H1 (cell line): ENCODE data around the gene EIF2B2. TPM values are rescaled to one million over a fixed set of nuclear protein-coding genes. Genes with fewer than 3 reads are reported as not detected.

Source experiments
- CTCF ChIA-PET: fragments of 300-600 bp; sonication (Branson Sonifier 250); formaldehyde crosslinking; loops from one replicate; lab custom pipeline; 2021; ENCODE audit not compliant: partially characterized antibody; lab: Charles Lee
- POLR2A ChIA-PET: fragments of 300-600 bp; sonication (Branson Sonifier 250); formaldehyde crosslinking; loops from one replicate; lab custom pipeline; 2021; ENCODE audit warnings: inconsistent platforms; ENCODE audit not compliant: partially characterized antibody; lab: Charles Lee
- DNase-seq, 2 experiments: peaks; one replicate each; pipeline versions ENCODE4 v3.0.0 to v3.0.0-alpha.2; 2010 to 2022; ENCODE audit warnings: low spot score in 2 of 2, low read depth in 1 of 2, mixed read lengths in 1 of 2
- FAIRE-seq: peaks from 2 replicates; lab custom pipeline; 2011; peaks lifted over from hg19 to GRCh38; lab: Jason Lieb, UNC
- H2AFZ ChIP-seq: 2 replicates; pipeline ENCODE4 v1.8.1; 2012; ENCODE audit warnings: low read length, inconsistent platforms
- H2AK5ac ChIP-seq: 2 replicates; pipeline ENCODE4 v1.6.1; 2013; ENCODE audit warnings: low read depth, low read length
- H2BK120ac ChIP-seq: replicated peaks from 2 replicates; pipeline ENCODE3; 2013; ENCODE audit warnings: low read depth, low read length, inconsistent platforms
- H2BK12ac ChIP-seq: 2 replicates; pipeline ENCODE4 v1.6.1; 2013; ENCODE audit warnings: low read depth, low read length
- H2BK15ac ChIP-seq: 2 replicates; pipeline ENCODE4 v1.6.1; 2013; ENCODE audit warnings: low read length
- H2BK20ac ChIP-seq: 2 replicates; pipeline ENCODE4 v1.6.1; 2013; ENCODE audit warnings: low read length
- H2BK5ac ChIP-seq: 2 replicates; pipeline ENCODE4 v1.6.1; 2013; ENCODE audit warnings: low read depth, low read length
- H3K14ac ChIP-seq: 2 replicates; pipeline ENCODE4 v1.6.1; 2013; ENCODE audit warnings: inconsistent platforms; ENCODE audit not compliant: insufficient read length
- H3K18ac ChIP-seq: 2 replicates; pipeline ENCODE4 v1.6.1; 2013; ENCODE audit warnings: low read length; ENCODE audit errors: extremely low read depth
- H3K23ac ChIP-seq: 2 replicates; pipeline ENCODE4 v1.6.1; 2013; ENCODE audit warnings: inconsistent platforms; ENCODE audit not compliant: insufficient read length
- H3K23me2 ChIP-seq: 2 replicates; pipeline ENCODE4 v1.6.1; 2013; ENCODE audit warnings: low read depth, low read length
- H3K27ac ChIP-seq: 2 replicates; pipeline ENCODE4 v1.6.1; 2011; ENCODE audit warnings: low read depth, low read length, inconsistent platforms
- H3K27me3 ChIP-seq, 4 experiments: replicated peaks in 1 of 4; 1 replicate in 1 of 4; 2 replicates in 3 of 4; pipeline versions ENCODE4 v1.6.1 to v1.8.1; 2011 to 2013; ENCODE audit warnings: low read length in 3 of 4, mild to moderate bottlenecking in 3 of 4, inconsistent platforms in 2 of 4, mixed read lengths in 2 of 4, moderate library complexity in 1 of 4; ENCODE audit not compliant: control insufficient read depth in 3 of 4, insufficient read depth in 3 of 4; ENCODE audit errors: extremely low read depth in 1 of 4
- H3K36me3 ChIP-seq, 4 experiments: 2 replicates each; pipeline versions ENCODE4 v1.6.1 to v1.8.1; 2011 to 2013; ENCODE audit warnings: mild to moderate bottlenecking in 4 of 4, low read length in 3 of 4, moderate library complexity in 2 of 4, control low read depth in 1 of 4, inconsistent platforms in 1 of 4; ENCODE audit not compliant: insufficient read depth in 4 of 4, control insufficient read depth in 2 of 4
- H3K4ac ChIP-seq: replicated peaks from 2 replicates; pipeline ENCODE3; 2013; ENCODE audit warnings: low read length, low read depth, mixed read lengths, inconsistent platforms; ENCODE audit not compliant: insufficient read length
- H3K4me1 ChIP-seq, 4 experiments: replicated peaks in 1 of 4; 1 replicate in 1 of 4; 2 replicates in 3 of 4; pipeline versions ENCODE4 v1.6.1 to v1.8.1; 2011 to 2013; ENCODE audit warnings: low read length in 3 of 4, inconsistent platforms in 2 of 4, mixed read lengths in 1 of 4; ENCODE audit not compliant: insufficient read depth in 4 of 4, control insufficient read depth in 3 of 4
- H3K4me2 ChIP-seq, 2 experiments: 2 replicates each; pipeline versions ENCODE4 v1.6.1 to v1.8.1; 2011 to 2013; ENCODE audit warnings: low read depth in 2 of 2, low read length in 2 of 2, control low read depth in 1 of 2, inconsistent platforms in 1 of 2, mild to moderate bottlenecking in 1 of 2; ENCODE audit not compliant: insufficient read depth in 1 of 2
- H3K4me3 ChIP-seq, 4 experiments: fragments of 200-600, 300-600 bp in 1 of 4; sonication (generic), shearing (Covaris generic), sonication (Bioruptor Twin) in 1 of 4; 2 replicates each; pipeline versions ENCODE4 v1.5.1 to v1.8.1; 2011 to 2016; ENCODE audit warnings: low read length in 4 of 4, low read depth in 3 of 4, control low read depth in 2 of 4, inconsistent platforms in 2 of 4, mild to moderate bottlenecking in 2 of 4, mixed read lengths in 1 of 4, moderate library complexity in 1 of 4; ENCODE audit not compliant: insufficient read depth in 2 of 4; ENCODE audit errors: extremely low read depth in 1 of 4
- H3K56ac ChIP-seq: replicated peaks from 2 replicates; pipeline ENCODE3; 2013; ENCODE audit warnings: low read depth, mild to moderate bottlenecking, mixed read lengths, low read length, inconsistent platforms; ENCODE audit not compliant: insufficient read length
- H3K79me1 ChIP-seq: 2 replicates; pipeline ENCODE4 v1.6.1; 2013; ENCODE audit warnings: low read depth, low read length, control low read depth
- H3K79me2 ChIP-seq, 2 experiments: 2 replicates each; pipeline versions ENCODE4 v1.6.1 to v1.8.1; 2012 to 2013; ENCODE audit warnings: low read length in 2 of 2, mild to moderate bottlenecking in 2 of 2, inconsistent platforms in 1 of 2; ENCODE audit not compliant: insufficient read depth in 2 of 2, control insufficient read depth in 1 of 2
- H3K9ac ChIP-seq, 4 experiments: replicated peaks in 1 of 4; 1 replicate in 1 of 4; 2 replicates in 3 of 4; pipeline versions ENCODE4 v1.6.1 to v1.8.1; 2011 to 2013; ENCODE audit warnings: low read depth in 3 of 4, low read length in 3 of 4, control low read depth in 2 of 4, mild to moderate bottlenecking in 2 of 4, moderate library complexity in 2 of 4, inconsistent platforms in 1 of 4; ENCODE audit errors: extremely low read depth in 1 of 4
- H3K9me3 ChIP-seq, 2 experiments: 2 replicates each; pipeline versions ENCODE4 v1.6.1 to v1.8.1; 2012 to 2013; ENCODE audit warnings: mild to moderate bottlenecking in 2 of 2, moderate library complexity in 2 of 2, control low read depth in 1 of 2, inconsistent platforms in 1 of 2, low read depth in 1 of 2, low read length in 1 of 2, mixed read lengths in 1 of 2; ENCODE audit not compliant: insufficient read depth in 2 of 2
- H4K20me1 ChIP-seq, 2 experiments: replicated peaks in 1 of 2; 2 replicates each; pipeline versions ENCODE3 to v1.8.1; 2011 to 2013; ENCODE audit warnings: inconsistent platforms in 2 of 2, low read length in 2 of 2, mild to moderate bottlenecking in 1 of 2; ENCODE audit not compliant: insufficient read depth in 2 of 2, control insufficient read depth in 1 of 2
- H4K5ac ChIP-seq: 2 replicates; pipeline ENCODE4 v1.6.1; 2013; ENCODE audit warnings: low read length, low read depth, mixed read lengths, inconsistent platforms; ENCODE audit not compliant: insufficient read length
- H4K8ac ChIP-seq: 2 replicates; pipeline ENCODE4 v1.8.0; 2013; ENCODE audit warnings: mild to moderate bottlenecking, moderate library complexity, low read length, inconsistent platforms; ENCODE audit not compliant: insufficient read depth; ENCODE audit errors: extremely low read depth
- H4K91ac ChIP-seq: replicated peaks from 2 replicates; pipeline ENCODE3; 2013; ENCODE audit warnings: low read length, mixed read lengths, inconsistent platforms; ENCODE audit not compliant: insufficient read length
- BRCA1 ChIP-seq: IDR thresholded peaks from 2 replicates; pipeline ENCODE4 v1.6.1; 2012; ENCODE audit warnings: low read depth, low read length, improper control_type of control experiment
- CBX8 ChIP-seq: fragments of 300-800, 300-1000 bp; sonication (generic); IDR thresholded peaks from 2 replicates; pipeline ENCODE4 v1.7.1; 2016; ENCODE audit warnings: low read depth, low read length, borderline replicate concordance
- E2F6 ChIP-seq: IDR thresholded peaks from 2 replicates; pipeline ENCODE4 v1.6.1; 2012; ENCODE audit warnings: inconsistent platforms
- EZH2 ChIP-seq: fragments of 200-600 bp; sonication (generic); IDR thresholded peaks from 2 replicates; pipeline ENCODE4 v1.7.1; 2012; ENCODE audit warnings: low read depth, mild to moderate bottlenecking, moderate library complexity, low read length, inconsistent platforms; ENCODE audit not compliant: severe bottlenecking
- FOSL1 ChIP-seq: IDR thresholded peaks from 2 replicates; pipeline ENCODE4 v1.6.1; 2011; ENCODE audit warnings: mild to moderate bottlenecking, low read depth, low read length, moderate library complexity; ENCODE audit not compliant: insufficient read depth
- GABPA ChIP-seq: IDR thresholded peaks from 2 replicates; pipeline ENCODE4 v1.6.1; 2011; ENCODE audit warnings: mild to moderate bottlenecking, low read length, moderate library complexity, borderline replicate concordance; ENCODE audit not compliant: insufficient read depth
- JUN ChIP-seq: IDR thresholded peaks from 2 replicates; pipeline ENCODE4 v1.6.1; 2011; ENCODE audit warnings: low read depth, mild to moderate bottlenecking, improper control_type of control experiment, low read length
- JUND ChIP-seq: IDR thresholded peaks from 2 replicates; pipeline ENCODE4 v1.6.1; 2011; ENCODE audit warnings: mild to moderate bottlenecking, improper control_type of control experiment, low read length
- MAFK ChIP-seq: IDR thresholded peaks from 2 replicates; pipeline ENCODE4 v1.6.1; 2012; ENCODE audit warnings: low read depth, mild to moderate bottlenecking, improper control_type of control experiment, low read length
- WGBS, 2 experiments: shearing (Covaris generic) in 1 of 2; methylation state at CpG; one replicate each; pipeline versions ENCODE4 v1.1.6 to v1.1.7; 2013 to 2015; ENCODE audit warnings: low lambda C conversion rate in 2 of 2, mixed read lengths in 2 of 2, inconsistent platforms in 1 of 2, low coverage in 1 of 2, missing lambda C conversion rate in 1 of 2; ENCODE audit not compliant: insufficient replicate concordance in 2 of 2, insufficient coverage in 1 of 2, insufficient read length in 1 of 2; ENCODE audit errors: extremely low coverage in 1 of 2, missing lambda C conversion rate in 1 of 2; 5-methylcytosine and 5-hydroxymethylcytosine counted together
- polyA plus RNA-seq, 7 experiments: library from polyadenylated mRNA; depleted of rRNA in 3 of 7; stranded (reverse) in 5 of 7; unstranded in 2 of 7; fragments of >200 nt in 5 of 7; fragments of 200-250 nt in 2 of 7; gene quantifications; 1 replicate in 5 of 7; 2 replicates in 1 of 7; 4 replicates in 1 of 7; pipeline versions ENCODE4 v1.2.1 to v1.2.3, GENCODE V29; 2011 to 2013; ENCODE audit warnings: missing spikeins in 2 of 7, mixed read lengths in 2 of 7
- total RNA-seq: library from RNA; stranded (reverse); fragmentation: NEBNext Ultra II Directional; extraction: Animal tissue kit (Norgen Biotek cat#: 25700); gene quantifications from 2 replicates; pipeline ENCODE4 v1.2.1, GENCODE V29; 2021
- TF ChIP-seq, protein P1 (sequence below): IDR thresholded peaks from 2 replicates; pipeline ENCODE4 v1.6.1; 2012; ENCODE audit warnings: inconsistent platforms

EIF2B2 gene
- total and polyA plus RNA-seq, 2 of the 8 experiments (the other 6 are each of a cell fraction or from before 2014, with no cell fraction given): 42.6 to 79.9 TPM

GRCh38 chr14:75053396-75054291, 50.9 kb downstream of the EIF2B2 start:
- DNase-seq (no peak), FAIRE-seq (no peak)
- no peak overlapping the region for H4K91ac ChIP-seq
- CTCF ChIA-PET: interaction anchor here (0.6 kb wide), 1 partner anchor 111 kb away, joined by 3 read pairs; no protein-coding TSS in a partner anchor
- H2AK5ac ChIP-seq: no peak overlapping the region
- H3K9me3 ChIP-seq: no peaks in the 10 kb centered on the region
- no peak overlapping the region for H3K56ac ChIP-seq
- H3K36me3 ChIP-seq: no peaks in the 10 kb centered on the region
- H2BK12ac ChIP-seq: no peak overlapping the region
- no peaks in the 10 kb centered on the region for H4K20me1 ChIP-seq
- no peak overlapping the region for H3K14ac ChIP-seq
- TF ChIP-seq CBX8 (no peak), BRCA1 (no peak), E2F6 (no peak), EZH2 (no peak), MAFK (no peak), JUND (no peak), GABPA (no peak), FOSL1 (no peak), JUN (no peak)
- TF ChIP-seq, protein P1, sequence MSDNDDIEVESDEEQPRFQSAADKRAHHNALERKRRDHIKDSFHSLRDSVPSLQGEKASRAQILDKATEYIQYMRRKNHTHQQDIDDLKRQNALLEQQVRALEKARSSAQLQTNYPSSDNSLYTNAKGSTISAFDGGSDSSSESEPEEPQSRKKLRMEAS: no peak
- H3K23ac ChIP-seq: no peak overlapping the region
- H3K23me2 ChIP-seq: no peaks in the 10 kb centered on the region; the same call in 1 of the 2 replicates
- H3K27me3 ChIP-seq: no peaks in the 10 kb centered on the region
- H2AFZ ChIP-seq: no peak overlapping the region
- no peak overlapping the region for H2BK20ac ChIP-seq
- H3K79me1 ChIP-seq: no peaks in the 10 kb centered on the region
- H4K8ac ChIP-seq: no peak overlapping the region
- POLR2A ChIA-PET: interaction anchor here (1.1 kb wide), 1 partner anchor 11 kb away, joined by 3 read pairs; no protein-coding TSS in a partner anchor
- WGBS, 2 experiments: 68% methylated on average over 5 of the region's 5 CpGs; no CpG with 5 or more reads in 1 of the 2 experiments
- H3K18ac ChIP-seq: no peak overlapping the region
- H3K4ac ChIP-seq: no peak overlapping the region
- H3K79me2 ChIP-seq: no peaks in the 10 kb centered on the region
- no peak overlapping the region for H3K9ac ChIP-seq
- no peak overlapping the region for H3K27ac ChIP-seq
- H3K4me3 ChIP-seq: no peak overlapping the region
- H3K4me1 ChIP-seq: peaks cover 0 to 4% (median 0%) of the 10 kb centered on the region in 4 experiments; a peak in 3 of 7 replicates
- no peak overlapping the region for H2BK5ac ChIP-seq
- H2BK120ac ChIP-seq: no peak overlapping the region
- no peak overlapping the region for H2BK15ac ChIP-seq
- no peak overlapping the region for H4K5ac ChIP-seq
- no peak overlapping the region for H3K4me2 ChIP-seq
